Stomach (tissue), 9 donors: ENCODE data around the gene OCSTAMP. TPM values are rescaled to one million over a fixed set of nuclear protein-coding genes. Genes with fewer than 3 reads are reported as not detected.

Source experiments
- DNase-seq, 2 donors: peaks; one replicate each; pipeline versions ENCODE4 v3.0.0 to v3.0.0-alpha.2; 2013 to 2019
- H3K27ac ChIP-seq, 5 donors: fragments of 200-600 bp in 4 of 5; sonication (generic) in 4 of 5; one replicate each; pipeline ENCODE4 v1.5.1; 2013 to 2019; ENCODE audit warnings: mild to moderate bottlenecking in 1 of 5, moderate library complexity in 1 of 5
- H3K27me3 ChIP-seq, 3 donors: fragments of 200-600 bp; sonication (generic); one replicate each; pipeline ENCODE4 v1.5.1; 2017 to 2019; ENCODE audit warnings: mixed run types in 1 of 3
- H3K36me3 ChIP-seq, 4 donors: fragments of 200-600 bp; sonication (generic); 1 replicate in 3 of 4; 2 replicates in 1 of 4; pipeline ENCODE4 v1.5.1; 2016 to 2019
- H3K4me1 ChIP-seq, 4 donors: fragments of 200-600 bp; sonication (generic); one replicate each; pipeline ENCODE4 v1.5.1; 2016 to 2019
- H3K4me3 ChIP-seq, 4 donors: fragments of 200-600 bp; sonication (generic) in 3 of 4; one replicate each; pipeline ENCODE4 v1.5.1; 2016 to 2019; ENCODE audit warnings: mild to moderate bottlenecking in 1 of 4
- H3K9me3 ChIP-seq, 4 donors: fragments of 200-600 bp; sonication (generic); one replicate each; pipeline ENCODE4 v1.5.1; 2016 to 2019
- CTCF ChIP-seq, 7 experiments: fragments of 450-650 bp in 4 of 7; fragments of 200-600 bp in 3 of 7; sonication (generic) in 3 of 7; IDR thresholded peaks; one replicate each; pipeline ENCODE4 v1.5.1; 2016 to 2019; ENCODE audit warnings: antibody characterized with exemption in 7 of 7, control low read depth in 2 of 7, mild to moderate bottlenecking in 1 of 7
- EP300 ChIP-seq: sonication (generic); formaldehyde crosslinking; IDR thresholded peaks from one replicate; pipeline ENCODE4 v1.6.1; 2017; ENCODE audit warnings: antibody characterized with exemption
- POLR2A ChIP-seq, 4 donors: fragments of 450-650 bp; IDR thresholded peaks; one replicate each; pipeline ENCODE4 v1.6.1; 2016; ENCODE audit warnings: antibody characterized with exemption in 4 of 4, control low read depth in 2 of 4, mild to moderate bottlenecking in 1 of 4, moderate library complexity in 1 of 4
- POLR2AphosphoS5 ChIP-seq, 3 donors: sonication (generic); formaldehyde crosslinking; IDR thresholded peaks; one replicate each; pipeline ENCODE4 v1.6.1; 2016; ENCODE audit warnings: antibody characterized with exemption in 3 of 3
- WGBS, 5 donors: extraction: QIAGEN DNeasy Blood & Tissue Kit in 3 of 5; methylation state at CpG; one replicate each; pipeline versions ENCODE4 v1.1.5 to v1.1.7; 2013 to 2018; 5-methylcytosine and 5-hydroxymethylcytosine counted together
- intact Hi-C: fragments of 100-400 bp; cut with DNase I; formaldehyde crosslinking; loops from one replicate; pipeline ENCODE4 v1.15.1; 2023; ENCODE audit warnings: low total_unique reads
- polyA plus RNA-seq, 3 donors: library from polyadenylated mRNA; stranded (reverse); fragments of 200-250 nt; gene quantifications; one replicate each; pipeline ENCODE4 v1.2.3, GENCODE V29; 2013
- total RNA-seq, 5 donors: library from RNA; depleted of rRNA; stranded (reverse); fragments of >200 nt; gene quantifications; one replicate each; pipeline versions ENCODE4 v1.1.0 to v1.2.3, GENCODE V29; 2014 to 2016
- donor health status: healthy with polysubstance abuse.
- donor health status: Bipolar disorder and iron deficiency.
- donor health status: healthy.

OCSTAMP gene
- total and polyA plus RNA-seq, 8 donors = not detected

GRCh38 chr20:46592580-46593362, 42.3 kb upstream of the OCSTAMP start:
- Histone ChIP-seq H3K9me3 (no peaks in the 10 kb centered on the region), H3K4me1 (no peaks in the 10 kb centered on the region), H3K27me3 (no peaks in the 10 kb centered on the region), H3K4me3 (no peak overlapping the region), H3K36me3 (peaks cover 0 to 5% (median 0%) of the 10 kb centered on the region in 4 donors), H3K27ac (no peak overlapping the region)
- WGBS, 5 donors = 92 to 95% (median 94%) methylated on average over 4 of the region's 4 CpGs
- TF ChIP-seq EP300 = no peak
- no peak for TF ChIP-seq CTCF (IDR thresholded peaks at IDR 0.05)
- no peak for TF ChIP-seq POLR2A (IDR thresholded peaks at IDR 0.05)
- DNase-seq = no peak
- intact Hi-C loops = no loop called here

DNA sequence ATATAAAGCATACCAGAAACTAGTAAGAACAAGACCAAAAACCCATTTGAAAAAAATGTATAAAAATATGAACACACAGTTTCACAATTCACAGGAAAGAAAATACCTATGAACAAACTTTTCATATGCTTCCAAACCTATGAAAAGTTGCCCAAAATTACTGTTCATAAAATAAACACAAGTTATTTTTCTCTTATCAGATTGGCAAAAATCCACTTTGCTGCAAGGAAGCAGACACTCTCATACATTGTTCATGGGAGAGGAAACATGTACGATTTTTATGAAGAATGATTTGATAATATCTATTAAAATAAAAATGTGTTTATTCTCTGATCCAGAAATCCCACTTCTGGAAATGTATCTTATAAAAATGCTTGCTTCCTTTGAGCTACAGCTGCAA, 40.0 kb upstream of the OCSTAMP start:
- DNase-seq = no peak
- H3K27ac ChIP-seq = no peak overlapping the region
- no peaks in the 10 kb centered on the region for H3K27me3 ChIP-seq
- no peaks in the 10 kb centered on the region for H3K9me3 ChIP-seq
- intact Hi-C loops = no loop called here
- no peaks in the 10 kb centered on the region for H3K36me3 ChIP-seq
- no peak overlapping the region for H3K4me3 ChIP-seq
- WGBS, 5 donors = 35 to 55% (median 44%) methylated on average over 1 of the region's 1 CpG
- TF ChIP-seq EP300 (no peak), POLR2AphosphoS5 (IDR thresholded peaks at IDR 0.05) (no peak)
- no peaks in the 10 kb centered on the region for H3K4me1 ChIP-seq

DNA sequence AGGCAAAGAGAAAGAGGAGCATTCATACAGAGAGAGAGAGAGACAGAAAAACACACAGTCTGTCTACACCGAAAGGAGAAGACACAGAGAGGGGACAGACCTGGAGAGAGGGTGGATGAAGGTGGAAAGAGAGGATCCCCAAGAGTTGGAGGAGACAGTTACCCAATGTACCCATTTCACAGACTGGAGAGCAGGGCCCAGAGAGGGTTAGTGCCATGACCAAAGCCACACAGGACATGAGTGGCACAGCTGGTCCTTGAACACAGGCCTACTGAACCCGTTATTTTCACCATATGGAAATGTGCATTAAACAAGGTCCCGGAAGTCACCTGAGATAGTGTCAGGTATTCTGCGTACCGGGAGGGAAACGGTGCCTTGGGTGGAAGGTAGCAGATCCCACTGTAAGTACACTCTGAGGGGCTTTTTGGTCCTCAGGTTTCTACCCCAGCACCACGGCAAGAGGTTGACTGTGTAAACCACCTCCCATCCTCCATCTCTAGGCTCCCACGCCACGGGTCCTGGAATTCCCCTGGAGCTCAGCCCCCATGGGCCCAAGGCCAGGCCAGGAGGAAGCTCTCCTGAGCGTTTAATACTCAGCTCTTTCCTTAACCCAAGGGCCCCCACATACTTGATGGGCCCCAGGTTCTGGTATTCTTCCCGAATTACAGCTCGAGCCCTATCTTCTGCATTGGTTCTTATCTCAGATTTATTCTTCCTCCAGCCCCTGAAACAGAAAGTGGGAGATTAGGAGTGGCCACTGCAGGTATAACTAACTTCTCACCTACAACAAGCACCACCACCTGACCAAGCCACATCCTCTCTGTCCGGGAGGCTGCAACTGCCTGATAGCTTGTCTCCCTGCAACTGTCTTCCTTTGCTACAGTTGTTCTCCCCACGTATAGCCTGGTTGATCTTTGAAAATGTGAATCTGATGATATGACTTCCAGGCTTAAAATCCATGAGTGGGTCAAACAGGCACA, 38.4 kb upstream of the OCSTAMP start:
- Histone ChIP-seq H3K36me3 (no peaks in the 10 kb centered on the region), H3K9me3 (no peaks in the 10 kb centered on the region), H3K4me1 (no peaks in the 10 kb centered on the region), H3K4me3 (no peak overlapping the region), H3K27me3 (no peaks in the 10 kb centered on the region), H3K27ac (no peak overlapping the region)
- intact Hi-C loops = no loop called here
- no peak for TF ChIP-seq POLR2A (IDR thresholded peaks at IDR 0.05)
- 65 to 75% (median 66%) methylated on average over 12 to 14 of the region's 14 CpGs for WGBS, 5 donors
- no peak for DNase-seq

GRCh38 chr20:46587986-46588385, 37.5 kb upstream of the OCSTAMP start:
- Histone ChIP-seq H3K36me3 (no peaks in the 10 kb centered on the region), H3K9me3 (no peaks in the 10 kb centered on the region), H3K27me3 (no peaks in the 10 kb centered on the region), H3K4me3 (no peak overlapping the region), H3K27ac (no peak overlapping the region), H3K4me1 (no peaks in the 10 kb centered on the region)
- intact Hi-C loops = no loop called here
- 67 to 96% (median 80%) methylated on average over 5 to 7 of the region's 7 CpGs for WGBS, 5 donors
- no peak for DNase-seq
- TF ChIP-seq CTCF (IDR thresholded peaks at IDR 0.05) = no peak
- TF ChIP-seq POLR2AphosphoS5 (IDR thresholded peaks at IDR 0.05) = no peak
- TF ChIP-seq EP300 = no peak
- no peak for TF ChIP-seq POLR2A (IDR thresholded peaks at IDR 0.05)

DNA sequence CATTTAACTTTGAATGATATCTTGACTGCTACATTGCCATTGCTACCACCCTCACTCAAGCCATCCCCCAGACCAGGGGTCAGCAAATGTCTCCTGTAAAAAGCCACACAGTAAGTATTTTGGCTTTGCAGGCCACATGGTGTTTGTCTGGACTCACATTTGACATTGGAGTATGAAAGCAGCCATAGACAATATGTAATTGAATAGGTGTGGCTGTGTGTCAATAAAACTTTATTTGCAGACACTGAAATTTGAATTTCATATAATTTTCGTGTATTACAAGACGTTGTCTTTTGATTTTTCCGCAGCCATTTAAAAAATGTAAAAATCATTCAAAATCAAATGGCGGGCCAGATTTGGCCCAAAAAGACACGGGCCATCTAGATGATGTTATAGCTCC, 36.3 kb upstream of the OCSTAMP start:
- H3K27me3 ChIP-seq = no peaks in the 10 kb centered on the region
- no peaks in the 10 kb centered on the region for H3K9me3 ChIP-seq
- intact Hi-C loops = no loop called here
- no peak for TF ChIP-seq CTCF (IDR thresholded peaks at IDR 0.05)
- TF ChIP-seq POLR2A (IDR thresholded peaks at IDR 0.05) = no peak
- TF ChIP-seq POLR2AphosphoS5 (IDR thresholded peaks at IDR 0.05) = no peak
- TF ChIP-seq EP300 = no peak
- no peak overlapping the region for H3K27ac ChIP-seq
- no peak for DNase-seq
- H3K4me3 ChIP-seq = no peak overlapping the region
- no peaks in the 10 kb centered on the region for H3K36me3 ChIP-seq
- 94 to 97% (median 97%) methylated on average over 5 of the region's 5 CpGs for WGBS, 5 donors
- H3K4me1 ChIP-seq = no peaks in the 10 kb centered on the region
